GM12865 (cell line): ENCODE data around the gene CREBBP.

Experiments used
- DNase-seq: peaks from one replicate; pipeline ENCODE4 v3.0.0; 2010; ENCODE audit warnings: low read depth
- H3K4me3 ChIP-seq: 2 replicates; pipeline ENCODE4 v1.5.1; 2011; ENCODE audit warnings: mild to moderate bottlenecking, low read depth, low read length, control low read depth
- CTCF ChIP-seq: IDR thresholded peaks from 2 replicates; pipeline ENCODE4 v1.5.1; 2011; ENCODE audit warnings: low read length, control low read depth, low read depth, inconsistent platforms; ENCODE audit not compliant: insufficient read depth; ENCODE audit errors: missing control alignments

CREBBP gene

DNA sequence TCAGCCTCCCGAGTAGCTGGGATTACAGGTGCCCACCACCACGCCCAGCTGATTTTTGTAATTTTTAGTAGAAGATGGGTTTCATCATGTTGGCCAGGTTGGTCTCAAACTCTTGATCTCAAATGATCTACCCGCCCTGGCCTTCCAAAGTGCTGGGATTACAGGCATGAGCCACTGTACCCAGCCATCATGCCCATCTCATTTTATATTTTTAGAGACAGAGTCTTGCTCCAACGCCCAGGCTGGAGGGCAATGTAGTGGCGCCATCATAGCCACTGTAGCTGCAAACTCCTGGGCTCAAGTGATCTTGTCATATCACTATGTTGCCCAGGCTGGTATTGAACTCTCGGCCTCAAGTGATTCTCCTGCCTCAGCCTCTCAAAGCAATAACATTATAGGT, 120.0 kb downstream of the CREBBP start:
- no peak for DNase-seq
- TF ChIP-seq CTCF, result no peak
- no peak overlapping the region for H3K4me3 ChIP-seq

DNA sequence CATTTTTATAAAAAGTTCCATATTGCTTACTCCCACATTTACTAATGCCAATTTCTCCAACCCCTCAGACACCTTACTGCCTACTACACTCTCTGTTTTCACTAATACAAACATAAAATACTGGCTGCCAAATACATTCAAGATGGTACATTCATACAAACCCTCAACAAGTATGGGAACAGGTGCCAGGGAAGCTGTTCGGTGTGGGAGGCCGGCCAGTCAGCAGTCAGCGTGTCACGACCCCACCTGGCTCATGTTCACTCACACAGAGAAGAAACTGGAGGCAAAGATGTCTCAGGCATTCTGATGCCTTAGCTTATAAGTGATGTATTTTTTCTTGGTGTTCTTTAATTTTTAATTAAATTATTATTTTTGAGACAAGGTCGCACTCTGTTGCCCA, 120.8 kb downstream of the CREBBP start:
- no peak for TF ChIP-seq CTCF
- H3K4me3 ChIP-seq, result no peak overlapping the region
- DNase-seq, result no peak

DNA sequence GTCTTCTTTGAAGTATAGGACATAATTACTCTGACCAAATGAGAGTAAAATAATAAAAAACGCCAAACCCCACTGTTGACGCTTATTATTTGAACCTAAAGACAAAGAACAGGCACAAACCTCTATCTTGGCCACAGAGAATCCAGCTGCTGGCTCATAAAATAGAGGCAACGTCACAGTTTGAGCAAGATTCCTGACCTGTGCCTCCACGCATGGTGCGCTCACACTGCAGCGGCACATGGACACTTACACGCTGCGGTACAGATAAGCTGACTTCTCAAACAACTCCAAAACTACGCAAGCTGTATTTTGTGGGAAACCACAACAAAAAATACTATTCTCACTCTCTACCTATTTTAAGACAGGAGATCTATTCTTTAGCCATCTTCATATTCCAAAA, 124.4 kb downstream of the CREBBP start:
- no peak for DNase-seq
- no peak for TF ChIP-seq CTCF
- no peak overlapping the region for H3K4me3 ChIP-seq

- DNase-seq, result no peak
- no peak for TF ChIP-seq CTCF
- H3K4me3 ChIP-seq, result no peak overlapping the region
Measured at GRCh38 chr16:3755249-3755648, 125.3 kb downstream of the CREBBP start.

DNA sequence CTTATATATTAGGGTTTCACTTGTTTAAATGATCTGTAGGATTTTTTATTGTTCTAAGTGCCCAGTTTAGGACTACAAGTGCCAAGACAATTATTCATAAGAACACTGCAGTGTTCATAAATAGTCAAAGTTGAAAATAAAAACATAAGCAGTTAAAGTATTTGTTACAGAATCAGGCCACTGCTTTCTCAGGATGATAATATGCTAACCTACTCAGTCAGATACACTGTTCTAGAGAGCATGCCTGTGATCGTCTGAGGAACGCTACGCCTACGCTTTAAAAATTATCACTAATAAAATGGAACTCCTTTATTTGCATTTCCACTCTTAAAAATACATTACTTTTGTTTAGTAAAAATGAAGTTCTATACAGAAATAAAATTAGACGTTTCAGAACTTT, 125.7 kb downstream of the CREBBP start:
- H3K4me3 ChIP-seq, result no peak overlapping the region
- TF ChIP-seq CTCF, result no peak
- DNase-seq, result no peak

GRCh38 chr16:3754081-3754703, 126.3 kb downstream of the CREBBP start:
- H3K4me3 ChIP-seq, result no peak overlapping the region
- no peak for DNase-seq
- TF ChIP-seq CTCF, result no peak

DNA sequence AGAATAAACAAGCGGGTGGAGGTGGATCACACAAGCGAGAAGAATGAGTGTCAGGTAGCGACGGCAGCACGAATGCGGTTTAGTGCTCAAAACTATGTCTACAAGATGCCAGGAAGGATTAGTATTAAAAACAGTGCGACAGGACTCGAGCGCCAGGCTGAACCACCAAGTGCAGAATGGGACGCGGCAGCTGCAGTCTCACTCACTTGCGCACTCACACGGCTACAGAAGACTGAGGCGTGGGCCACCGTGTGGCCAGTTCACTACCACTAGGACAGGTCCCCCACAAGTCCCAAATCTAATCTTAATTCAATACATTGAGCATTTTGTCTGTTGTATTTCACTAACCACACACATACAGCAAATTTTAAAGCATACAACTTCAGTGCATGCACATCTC, 127.5 kb downstream of the CREBBP start:
- H3K4me3 ChIP-seq, result no peak overlapping the region
- no peak for DNase-seq
- TF ChIP-seq CTCF, result no peak
